ENCODE results near the gene PHIP.

The PHIP gene

GRCh38 chr6:79030511-79030910 lies 47.5 kb downstream of the PHIP start:
- TF ChIP-seq, protein P1, sequence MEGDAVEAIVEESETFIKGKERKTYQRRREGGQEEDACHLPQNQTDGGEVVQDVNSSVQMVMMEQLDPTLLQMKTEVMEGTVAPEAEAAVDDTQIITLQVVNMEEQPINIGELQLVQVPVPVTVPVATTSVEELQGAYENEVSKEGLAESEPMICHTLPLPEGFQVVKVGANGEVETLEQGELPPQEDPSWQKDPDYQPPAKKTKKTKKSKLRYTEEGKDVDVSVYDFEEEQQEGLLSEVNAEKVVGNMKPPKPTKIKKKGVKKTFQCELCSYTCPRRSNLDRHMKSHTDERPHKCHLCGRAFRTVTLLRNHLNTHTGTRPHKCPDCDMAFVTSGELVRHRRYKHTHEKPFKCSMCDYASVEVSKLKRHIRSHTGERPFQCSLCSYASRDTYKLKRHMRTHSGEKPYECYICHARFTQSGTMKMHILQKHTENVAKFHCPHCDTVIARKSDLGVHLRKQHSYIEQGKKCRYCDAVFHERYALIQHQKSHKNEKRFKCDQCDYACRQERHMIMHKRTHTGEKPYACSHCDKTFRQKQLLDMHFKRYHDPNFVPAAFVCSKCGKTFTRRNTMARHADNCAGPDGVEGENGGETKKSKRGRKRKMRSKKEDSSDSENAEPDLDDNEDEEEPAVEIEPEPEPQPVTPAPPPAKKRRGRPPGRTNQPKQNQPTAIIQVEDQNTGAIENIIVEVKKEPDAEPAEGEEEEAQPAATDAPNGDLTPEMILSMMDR (IDR thresholded peaks at IDR 0.05; ENCODE audit: low read depth, low read length, missing control alignments) = no peak
- H3K4me3 ChIP-seq (ENCODE audit: low read depth, low read length) = no peak overlapping the region
- DNase-seq (ENCODE audit: low read depth) = no peak

DNA sequence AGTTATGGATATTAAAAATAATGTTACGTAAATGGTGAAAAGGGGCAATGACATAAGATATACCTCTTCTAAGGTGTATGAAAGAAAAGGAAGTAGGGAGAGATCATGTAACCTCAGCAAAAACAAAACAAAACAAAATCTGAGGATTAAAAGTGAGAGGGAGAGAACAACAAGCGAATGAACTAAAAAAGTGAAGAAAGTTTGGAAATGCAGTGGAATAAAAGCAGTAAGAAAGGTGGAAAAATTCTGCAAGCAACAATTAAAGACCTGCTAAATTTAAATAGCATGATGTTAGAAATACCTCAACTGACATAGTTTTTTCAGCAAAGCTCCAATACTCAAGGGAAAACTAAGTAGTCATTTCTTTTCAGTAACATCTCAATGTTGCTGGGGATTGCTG lies 48.0 kb downstream of the PHIP start:
- H3K4me3 ChIP-seq (ENCODE audit: low read depth, low read length) = no peak overlapping the region
- no peak for DNase-seq (ENCODE audit: low read depth)
- TF ChIP-seq, protein P1 (IDR thresholded peaks at IDR 0.05; ENCODE audit: low read depth, low read length, missing control alignments) = no peak

DNA sequence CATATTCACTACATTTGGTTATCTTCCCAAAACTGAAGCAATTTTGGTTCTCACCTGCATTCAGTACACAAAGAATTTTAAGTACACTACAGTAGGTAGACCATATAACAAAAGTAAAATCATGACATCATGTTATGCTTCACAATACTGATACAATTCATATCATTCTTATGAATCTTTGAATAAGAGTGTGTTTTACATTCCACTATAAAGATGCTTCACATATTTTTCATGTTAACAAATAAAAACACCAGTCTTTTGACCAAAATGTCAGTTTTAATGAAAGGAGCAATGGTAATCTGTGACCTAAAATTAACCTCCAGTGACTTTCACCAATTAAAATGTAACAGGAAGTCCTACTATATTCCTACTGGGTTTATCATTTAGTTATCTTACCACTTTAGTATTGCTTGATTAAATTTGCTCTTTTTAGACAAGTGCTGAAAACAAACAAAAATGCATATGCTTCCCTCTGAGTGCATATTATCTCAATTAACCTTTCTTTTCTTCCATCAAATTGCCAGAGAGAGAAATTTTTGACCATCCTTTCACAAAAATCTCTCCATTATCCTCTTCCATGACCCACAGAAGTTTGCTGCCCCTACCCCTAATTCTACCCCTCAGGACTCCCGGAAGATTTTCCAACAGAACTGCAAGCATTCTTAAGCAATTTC lies 49.3 kb downstream of the PHIP start:
- TF ChIP-seq, protein P1 (IDR thresholded peaks at IDR 0.05; ENCODE audit: low read depth, low read length, missing control alignments) = no peak
- no peak overlapping the region for H3K4me3 ChIP-seq (ENCODE audit: low read depth, low read length)
- no peak for DNase-seq (ENCODE audit: low read depth)

DNA sequence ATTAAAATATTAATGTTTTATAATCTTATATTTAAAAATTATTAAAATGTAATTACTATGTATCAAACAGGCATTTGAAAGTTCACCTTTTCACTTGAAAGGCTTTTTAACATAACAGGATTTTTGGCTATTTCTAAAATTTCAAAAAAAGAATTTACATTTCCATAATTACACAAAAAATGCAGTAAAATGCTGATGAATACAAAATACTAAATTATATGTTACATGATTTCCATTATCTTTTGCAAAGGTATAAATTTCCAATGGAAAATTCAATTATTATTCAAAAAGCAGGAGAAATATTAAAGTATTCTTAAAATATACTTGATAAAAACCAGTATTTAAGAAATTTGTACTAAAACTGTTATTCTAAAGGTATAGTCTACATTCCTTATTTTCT lies 66.1 kb downstream of the PHIP start:
- TF ChIP-seq, protein P1 (IDR thresholded peaks at IDR 0.05; ENCODE audit: low read depth, low read length, missing control alignments) = no peak
- no peak for DNase-seq (ENCODE audit: low read depth)
- H3K4me3 ChIP-seq (ENCODE audit: low read depth, low read length) = no peak overlapping the region

DNA sequence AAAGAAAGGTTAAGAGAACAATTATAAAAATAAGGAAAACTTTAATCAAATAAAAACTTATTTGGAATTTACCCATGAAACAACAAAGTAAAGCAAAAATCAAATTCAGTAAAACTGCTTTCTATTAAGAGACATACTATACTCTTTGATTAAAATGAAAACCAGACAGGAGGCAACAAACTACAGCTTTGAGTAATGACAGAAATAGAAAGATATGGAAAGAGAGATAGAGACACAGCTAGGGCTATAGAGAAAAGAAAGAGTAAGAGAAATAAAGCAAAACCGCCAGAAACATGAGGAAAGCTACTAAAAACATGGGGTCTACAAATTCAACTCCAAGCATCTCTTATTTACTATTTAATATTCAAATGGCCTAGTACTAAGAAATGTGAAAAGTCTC lies 67.6 kb downstream of the PHIP start:
- TF ChIP-seq, protein P1 (IDR thresholded peaks at IDR 0.05; ENCODE audit: low read depth, low read length, missing control alignments) = no peak
- H3K4me3 ChIP-seq (ENCODE audit: low read depth, low read length) = no peak overlapping the region
- DNase-seq (ENCODE audit: low read depth) = no peak

GRCh38 chr6:79009819-79010218 lies 68.2 kb downstream of the PHIP start:
- no peak for DNase-seq (ENCODE audit: low read depth)
- TF ChIP-seq, protein P1 (IDR thresholded peaks at IDR 0.05; ENCODE audit: low read depth, low read length, missing control alignments) = no peak
- no peak overlapping the region for H3K4me3 ChIP-seq (ENCODE audit: low read depth, low read length)

GRCh38 chr6:79005497-79005896 lies 72.6 kb downstream of the PHIP start:
- H3K4me3 ChIP-seq (ENCODE audit: low read depth, low read length) = no peak overlapping the region
- TF ChIP-seq, protein P1 (IDR thresholded peaks at IDR 0.05; ENCODE audit: low read depth, low read length, missing control alignments) = no peak
- no peak for DNase-seq (ENCODE audit: low read depth)
